HAP-1 (cell line): ENCODE data around the gene RGR.
A peak's percentile ranks its signal among the peaks of the same experiment; 100 is the strongest.
"Not testable (repeated sequence)": the region's sequence is repeated elsewhere in the genome, so short reads cannot be mapped to it uniquely, and the experiment has no call there.

Experiments
- DNase-seq, 2 experiments: peaks; one replicate each; pipeline ENCODE4 v3.0.0-alpha.2; 2016 to 2020; ENCODE audit warnings: low spot score in 2 of 2
- H3K27me3 ChIP-seq: fragments of 250-450 bp; sonication (Bioruptor Pico); 2 replicates; pipeline ENCODE4 v1.5.1; 2020; ENCODE audit warnings: low read depth, mild to moderate bottlenecking, moderate library complexity
- H3K36me3 ChIP-seq: fragments of 250-450 bp; sonication (Bioruptor Pico); replicated peaks from 2 replicates; pipeline ENCODE4 v1.5.1; 2020; ENCODE audit warnings: mild to moderate bottlenecking
- H3K4me1 ChIP-seq: fragments of 250-450 bp; sonication (Bioruptor Pico); 2 replicates; pipeline ENCODE4 v1.5.1; 2020; ENCODE audit warnings: mild to moderate bottlenecking
- H3K4me3 ChIP-seq: fragments of 250-450 bp; sonication (Bioruptor Pico); 2 replicates; pipeline ENCODE4 v1.5.1; 2020; ENCODE audit warnings: mild to moderate bottlenecking, moderate library complexity
- H3K9me3 ChIP-seq: fragments of 250-450 bp; sonication (Bioruptor Pico); 2 replicates; pipeline ENCODE4 v1.5.1; 2020; ENCODE audit warnings: mild to moderate bottlenecking, moderate library complexity
- in situ Hi-C: fragments of 300-500 bp; cut with MboI; formaldehyde crosslinking; loops from 3 replicates; pipeline ENCODE4 v1.14.3; 2020; ENCODE audit warnings: low sequenced_read_pairs, inconsistent platforms, mixed read lengths

The RGR gene

GRCh38 chr10:84257343-84258020 is 12.6 kb downstream of the RGR start:
- in situ Hi-C loops = loop anchor here (25.0 kb wide), 1 partner anchor 455 kb away; no protein-coding TSS in a partner anchor
- H3K9me3 ChIP-seq = no peaks in the 10 kb centered on the region
- no peak for DNase-seq
- H3K27me3 ChIP-seq = no peaks in the 10 kb centered on the region; the same call in 1 of the 2 replicates
- H3K4me1 ChIP-seq = no peaks in the 10 kb centered on the region
- no peaks in the 10 kb centered on the region for H3K36me3 ChIP-seq
- no peak overlapping the region for H3K4me3 ChIP-seq

- in situ Hi-C loops = loop anchor here (25.0 kb wide), 1 partner anchor 454 kb away; no protein-coding TSS in a partner anchor
- Histone ChIP-seq H3K4me1 (no peaks in the 10 kb centered on the region), H3K4me3 (no peak overlapping the region), H3K27me3 (peaks cover 2% of the 10 kb centered on the region; the same call in 1 of the 2 replicates), H3K36me3 (no peaks in the 10 kb centered on the region), H3K9me3 (no peaks in the 10 kb centered on the region)
- no peak for DNase-seq
Observed at GRCh38 chr10:84258034-84258695, 13.3 kb downstream of the RGR start.

- Histone ChIP-seq H3K9me3 (no peaks in the 10 kb centered on the region), H3K4me1 (no peaks in the 10 kb centered on the region), H3K27me3 (peaks cover 9% of the 10 kb centered on the region; the same call in 1 of the 2 replicates), H3K4me3 (no peak overlapping the region), H3K36me3 (no peaks in the 10 kb centered on the region)
- DNase-seq = no peak
- in situ Hi-C loops = loop anchor here (5.0 to 25.0 kb wide), 3 partner anchors 103 to 451 kb away; no protein-coding TSS in a partner anchor
Observed at GRCh38 chr10:84261236-84261915, 16.5 kb downstream of the RGR start.

GRCh38 chr10:84262190-84262956 is 17.5 kb downstream of the RGR start:
- H3K4me3 ChIP-seq = no peak overlapping the region
- in situ Hi-C loops = loop anchor here (5.0 to 25.0 kb wide), 3 partner anchors 102 to 450 kb away; no protein-coding TSS in a partner anchor
- H3K9me3 ChIP-seq = no peaks in the 10 kb centered on the region
- no peaks in the 10 kb centered on the region for H3K36me3 ChIP-seq
- no peak for DNase-seq
- H3K4me1 ChIP-seq = no peaks in the 10 kb centered on the region
- peaks cover 9% of the 10 kb centered on the region; the same call in 1 of the 2 replicates for H3K27me3 ChIP-seq

- no peak for DNase-seq
- no peaks in the 10 kb centered on the region for H3K4me1 ChIP-seq
- H3K27me3 ChIP-seq = peaks cover 9% of the 10 kb centered on the region; the same call in 1 of the 2 replicates
- in situ Hi-C loops = loop anchor here (5.0 to 25.0 kb wide), 3 partner anchors 101 to 449 kb away; no protein-coding TSS in a partner anchor
- no peak overlapping the region for H3K4me3 ChIP-seq
- no peaks in the 10 kb centered on the region for H3K36me3 ChIP-seq
- H3K9me3 ChIP-seq = no peaks in the 10 kb centered on the region
Observed at GRCh38 chr10:84263716-84264115, 18.9 kb downstream of the RGR start.

GRCh38 chr10:84264611-84265141 is 19.8 kb downstream of the RGR start:
- peak; percentile 44 to 77 for DNase-seq

GRCh38 chr10:84265418-84265817 is 20.6 kb downstream of the RGR start:
- H3K4me1 ChIP-seq = no peaks in the 10 kb centered on the region

More at GRCh38 chr10:84264611-84265141, 19.8 kb downstream of the RGR start:
- in situ Hi-C loops = loop anchor here (5.0 to 25.0 kb wide), 3 partner anchors 100 to 448 kb away; no protein-coding TSS in a partner anchor
- peaks cover 9% of the 10 kb centered on the region; the same call in 1 of the 2 replicates for H3K27me3 ChIP-seq
- no peaks in the 10 kb centered on the region for H3K9me3 ChIP-seq
- no peak overlapping the region for H3K4me3 ChIP-seq
- H3K36me3 ChIP-seq = no peaks in the 10 kb centered on the region
- H3K4me1 ChIP-seq = no peaks in the 10 kb centered on the region

GRCh38 chr10:84267503-84268126 is 22.8 kb downstream of the RGR start:
- H3K4me3 ChIP-seq = no peak overlapping the region
- in situ Hi-C loops = loop anchor here (10.0 to 25.0 kb wide), 2 partner anchors 97 to 445 kb away; no protein-coding TSS in a partner anchor
- no peaks in the 10 kb centered on the region for H3K9me3 ChIP-seq
- H3K27me3 ChIP-seq = peaks cover 16% of the 10 kb centered on the region; the same call in 1 of the 2 replicates
- no peaks in the 10 kb centered on the region for H3K36me3 ChIP-seq
- no peaks in the 10 kb centered on the region for H3K4me1 ChIP-seq
- DNase-seq = peak; percentile 22 to 72

More at GRCh38 chr10:84265418-84265817, 20.6 kb downstream of the RGR start:
- Histone ChIP-seq H3K27me3 (peaks cover 9% of the 10 kb centered on the region; the same call in 1 of the 2 replicates), H3K9me3 (no peaks in the 10 kb centered on the region), H3K4me3 (no peak overlapping the region), H3K36me3 (no peaks in the 10 kb centered on the region)
- in situ Hi-C loops = loop anchor here (10.0 to 25.0 kb wide), 2 partner anchors 99 to 447 kb away; no protein-coding TSS in a partner anchor
- no peak for DNase-seq

GRCh38 chr10:84269162-84269561 is 24.3 kb downstream of the RGR start:
- DNase-seq = no peak
- no peaks in the 10 kb centered on the region for H3K36me3 ChIP-seq
- H3K4me3 ChIP-seq = no peak overlapping the region
- peaks cover 11% of the 10 kb centered on the region; the same call in 1 of the 2 replicates for H3K27me3 ChIP-seq
- H3K4me1 ChIP-seq = no peaks in the 10 kb centered on the region
- in situ Hi-C loops = loop anchor here (10.0 to 25.0 kb wide), 2 partner anchors 96 to 443 kb away; no protein-coding TSS in a partner anchor
- no peaks in the 10 kb centered on the region for H3K9me3 ChIP-seq

- no peak overlapping the region for H3K4me3 ChIP-seq
- H3K4me1 ChIP-seq = no peaks in the 10 kb centered on the region
- no peaks in the 10 kb centered on the region for H3K36me3 ChIP-seq
- H3K27me3 ChIP-seq = peaks cover 11% of the 10 kb centered on the region
- in situ Hi-C loops = loop anchor here (10.0 to 25.0 kb wide), 2 partner anchors 95 to 443 kb away; no protein-coding TSS in a partner anchor
- H3K9me3 ChIP-seq = no peaks in the 10 kb centered on the region
- DNase-seq = no peak
Observed at GRCh38 chr10:84269773-84270172, 24.9 kb downstream of the RGR start.

- no peak for DNase-seq
- in situ Hi-C loops = loop anchor here (25.0 kb wide), 1 partner anchor 442 kb away; no protein-coding TSS in a partner anchor
- Histone ChIP-seq H3K4me3 (no peak overlapping the region), H3K9me3 (no peaks in the 10 kb centered on the region), H3K4me1 (no peaks in the 10 kb centered on the region), H3K36me3 (no peaks in the 10 kb centered on the region), H3K27me3 (peaks cover 11% of the 10 kb centered on the region)
Observed at GRCh38 chr10:84270708-84271107, 25.9 kb downstream of the RGR start.

GRCh38 chr10:84279876-84280475 is 35.1 kb downstream of the RGR start:
- H3K4me3 ChIP-seq, in situ Hi-C loops, H3K36me3 ChIP-seq, H3K27me3 ChIP-seq, H3K9me3 ChIP-seq, H3K4me1 ChIP-seq: not testable (repeated sequence)
- DNase-seq = peak in 1 of 2 experiments; percentile 48
